GM21447 (cell line): ENCODE results near the gene GSK3A.

Experiments
- ATAC-seq: cut with Tn5 transposase; IDR thresholded peaks from one replicate; pipeline ENCODE4 v1.9.1; 2021; ENCODE audit not compliant: unreplicated experiment

Gene GSK3A

GRCh38 chr19:42242512-42243409, at the start of gene GSK3A:
Gene GSK3A, minus strand, starts transcription at chr19:42242602. Its CDS starts 137 bp downstream, at chr19:42242465.
- ATAC-seq = peak; percentile 62

GRCh38 chr19:42291435-42291810, 49.0 kb upstream of the GSK3A start:
- ATAC-seq = no peak

GRCh38 chr19:42290523-42291434, 48.4 kb upstream of the GSK3A start:
- ATAC-seq = no peak

- no peak for ATAC-seq
Measured at GRCh38 chr19:42290136-42290522, 47.7 kb upstream of the GSK3A start.

DNA sequence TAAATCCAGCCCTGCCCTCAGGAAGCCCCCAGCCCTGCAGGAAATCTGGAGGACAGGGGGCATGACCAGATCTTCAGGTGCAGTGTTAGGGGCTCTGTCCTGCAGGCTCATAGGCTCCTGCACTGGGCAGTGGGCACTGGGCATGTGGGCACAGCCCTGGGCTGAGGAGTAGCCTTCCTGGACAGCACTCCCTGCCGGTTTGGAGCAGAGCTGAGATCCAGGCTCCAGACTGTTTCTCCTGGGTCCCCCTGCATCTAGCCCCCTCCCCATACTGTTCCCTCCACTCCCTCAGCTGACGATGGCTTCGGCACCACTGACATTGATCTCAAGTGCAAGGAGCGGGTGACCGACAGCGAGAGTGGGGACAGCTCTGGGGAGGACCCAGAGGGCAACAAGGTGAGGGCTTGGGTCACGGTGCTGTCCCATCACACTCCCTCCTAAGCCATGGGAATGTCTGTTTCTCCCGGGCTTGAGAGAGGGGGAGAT, 47.2 kb upstream of the GSK3A start:
- no peak for ATAC-seq

DNA sequence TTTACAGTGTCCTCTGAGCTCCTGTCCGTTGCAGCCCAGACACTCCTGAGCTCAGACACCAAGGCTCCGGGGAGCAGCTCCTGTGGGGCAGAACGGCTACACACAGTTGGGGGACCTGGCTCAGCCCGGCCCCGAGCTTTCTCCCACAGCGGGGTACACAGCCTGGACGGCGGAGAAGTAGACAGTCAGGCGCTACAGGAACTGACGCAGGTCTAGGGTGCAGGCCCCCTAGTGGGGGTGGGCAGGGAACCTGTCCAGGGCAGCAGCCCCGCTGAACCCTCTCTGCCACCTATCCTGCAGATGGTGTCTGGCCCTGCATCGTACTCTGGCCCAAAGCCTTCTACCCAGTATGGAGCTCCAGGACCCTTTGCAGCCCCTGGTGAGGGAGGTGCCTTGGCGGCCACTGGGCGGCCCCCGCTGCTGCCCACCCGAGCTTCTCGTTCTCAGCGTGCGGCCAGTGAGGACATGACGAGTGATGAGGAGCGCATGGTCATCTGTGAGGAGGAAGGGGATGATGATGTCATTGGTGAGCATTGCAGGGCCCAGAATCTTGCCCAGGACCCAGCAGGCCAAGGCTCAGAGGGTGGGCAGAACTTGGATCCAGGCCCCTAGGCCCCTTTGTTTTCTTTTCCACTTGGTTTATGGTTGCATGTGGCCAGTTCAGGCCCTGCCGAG, 46.6 kb upstream of the GSK3A start:
- no peak for ATAC-seq

DNA sequence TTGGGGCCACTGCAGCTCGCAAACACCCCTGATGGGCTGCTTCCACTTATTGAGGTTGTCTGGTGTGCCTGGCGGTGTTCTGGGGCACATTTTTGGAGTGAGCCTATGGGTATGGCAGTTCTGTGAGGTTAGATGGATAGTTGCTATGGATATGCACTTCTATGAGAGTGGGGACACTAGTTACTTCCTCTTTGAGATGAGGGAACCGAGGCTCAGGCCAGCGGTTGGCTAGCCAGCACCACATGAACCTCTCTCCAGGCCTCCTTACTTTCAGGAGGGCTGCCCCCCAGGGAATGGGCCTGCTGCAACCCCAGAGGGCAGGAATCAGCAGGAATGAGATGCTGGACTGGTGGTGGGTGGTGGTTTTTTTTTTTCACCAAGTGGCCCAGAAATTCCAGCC, 46.0 kb upstream of the GSK3A start:
- ATAC-seq = no peak

- no peak for ATAC-seq
Measured at GRCh38 chr19:42287827-42288107, 45.4 kb upstream of the GSK3A start.

GRCh38 chr19:42287017-42287826, 44.8 kb upstream of the GSK3A start:
- ATAC-seq = no peak

- no peak for ATAC-seq
Measured at GRCh38 chr19:42286349-42287016, 44.1 kb upstream of the GSK3A start.

- no peak for ATAC-seq
Measured at GRCh38 chr19:42285988-42286348, 43.6 kb upstream of the GSK3A start.

GRCh38 chr19:42285541-42285941, 43.1 kb upstream of the GSK3A start:
- no peak for ATAC-seq

- ATAC-seq = no peak
Measured at GRCh38 chr19:42284591-42285341, 42.4 kb upstream of the GSK3A start.

- peak; percentile 21 for ATAC-seq
Measured at GRCh38 chr19:42284066-42284501, 41.7 kb upstream of the GSK3A start.

GRCh38 chr19:42283188-42284065, 41.0 kb upstream of the GSK3A start:
- peak; percentile 37 for ATAC-seq

DNA sequence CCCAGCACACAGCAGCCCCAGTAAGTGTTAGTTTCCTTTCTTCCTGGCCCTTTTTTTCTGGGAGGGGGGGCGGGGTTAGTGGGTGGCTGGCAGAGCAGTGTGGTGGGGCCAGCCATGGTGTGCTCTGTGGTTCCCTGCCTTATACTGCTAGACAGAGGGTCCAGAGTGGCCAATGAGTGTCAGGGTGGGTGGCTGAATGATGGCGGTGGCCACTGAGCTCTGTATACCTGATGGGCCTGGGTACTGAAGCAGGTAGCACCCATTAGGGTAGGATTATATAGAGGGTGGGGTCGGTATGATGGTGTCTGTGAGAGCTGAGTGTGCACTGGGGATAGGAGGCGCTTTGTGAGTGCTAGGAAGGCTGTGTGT, 40.4 kb upstream of the GSK3A start:
- no peak for ATAC-seq

GRCh38 chr19:42281827-42282762, 39.7 kb upstream of the GSK3A start:
- ATAC-seq = no peak
